Psoas muscle (tissue), 8 donors: ENCODE measurements around the gene TAS2R5. TPM values are rescaled to one million over a fixed set of nuclear protein-coding genes. Genes with fewer than 3 reads are reported as not detected.

ENCODE experiments used
- ATAC-seq, 4 donors: fragments of 200-7000 bp; cut with Tn5 transposase; one replicate each; pipeline ENCODE4 v1.9.1; 2020; ENCODE audit warnings: moderate library complexity in 3 of 4, mild to moderate bottlenecking in 2 of 4
- DNase-seq, 2 donors: peaks; one replicate each; pipeline ENCODE4 v3.0.0-alpha.2; 2020
- H3K27ac ChIP-seq: fragments of 200-600 bp; one replicate; pipeline ENCODE4 v1.8.0; 2022
- H3K27me3 ChIP-seq, 3 donors: fragments of 200-600 bp in 1 of 3; one replicate each; pipeline versions ENCODE4 v1.6.1 to v1.8.0; 2013 to 2022; ENCODE audit warnings: low read length in 2 of 3, mild to moderate bottlenecking in 2 of 3, moderate library complexity in 1 of 3; ENCODE audit not compliant: insufficient read depth in 3 of 3
- H3K36me3 ChIP-seq, 2 donors: fragments of 200-600 bp in 1 of 2; one replicate each; pipeline versions ENCODE4 v1.6.1 to v1.8.0; 2013 to 2022; ENCODE audit warnings: low read depth in 1 of 2, mild to moderate bottlenecking in 1 of 2, moderate library complexity in 1 of 2; ENCODE audit not compliant: insufficient read depth in 1 of 2
- H3K4me1 ChIP-seq: fragments of 200-600 bp; one replicate; pipeline ENCODE4 v1.8.0; 2022
- H3K4me3 ChIP-seq: fragments of 200-600 bp; one replicate; pipeline ENCODE4 v1.8.0; 2022; ENCODE audit warnings: mild to moderate bottlenecking
- H3K9me3 ChIP-seq: fragments of 200-600 bp; one replicate; pipeline ENCODE4 v1.8.0; 2022
- CTCF ChIP-seq: fragments of 200-600 bp; IDR thresholded peaks from one replicate; pipeline ENCODE4 v1.8.0; 2022; ENCODE audit warnings: antibody characterized with exemption
- WGBS, 3 donors: extraction: QIAGEN DNeasy Blood & Tissue Kit; methylation state at CpG; one replicate each; pipeline versions ENCODE4 v1.1.6 to v1.1.7; 2013; 5-methylcytosine and 5-hydroxymethylcytosine counted together
- intact Hi-C, 2 donors: fragments of 100-400 bp; cut with DNase I; formaldehyde crosslinking; loops; one replicate each; pipeline versions ENCODE4 v1.11.0 to v1.14.2; 2022
- polyA plus RNA-seq, 3 donors: library from polyadenylated mRNA; stranded (reverse); fragments of 200-250 nt; gene quantifications; one replicate each; pipeline ENCODE4 v1.2.3, GENCODE V29; 2013
- total RNA-seq, 4 donors: library from RNA; stranded (reverse); fragmentation: NEBNext Ultra II Directional in 2 of 4; extraction: Animal tissue kit (Norgen Biotek cat#: 25700) in 2 of 4; gene quantifications; one replicate each; pipeline versions ENCODE4 v1.2.1 to v1.2.4, GENCODE V29; 2021 to 2023
- donor health status: healthy with polysubstance abuse.
- donor health status: DM: no; HTN: no; CAD: no; lungs with moderate emphysema.
- donor health status: Bipolar disorder and iron deficiency.
- donor health status: healthy.
- donor health status: DM: yes; HTN: yes; CAD: no.
- donor health status: DM: no; HTN: no; CAD: no.
- donor health status: DM: no; HTN: no; CAD: no.
- donor health status: DM: yes; HTN: yes; CAD: no.

Gene TAS2R5
- total and polyA plus RNA-seq, 7 donors: 0.06 to 0.66 (median 0.32) TPM; not detected in 2

GRCh38 chr7:141837683-141838082, 47.7 kb downstream of the TAS2R5 start:
- no peak for DNase-seq
- Histone ChIP-seq H3K27me3 (no peaks in the 10 kb centered on the region), H3K4me1 (no peaks in the 10 kb centered on the region), H3K36me3 (no peaks in the 10 kb centered on the region), H3K9me3 (no peaks in the 10 kb centered on the region), H3K4me3 (no peak overlapping the region), H3K27ac (no peak overlapping the region)
- ATAC-seq: no peak
- 88 to 92% (median 90%) methylated on average over 5 of the region's 5 CpGs for WGBS, 3 donors
- intact Hi-C loops: no loop called here
- TF ChIP-seq CTCF: no peak

- intact Hi-C loops: no loop called here
- no peak for TF ChIP-seq CTCF
- H3K4me1 ChIP-seq: no peaks in the 10 kb centered on the region
- H3K9me3 ChIP-seq: no peaks in the 10 kb centered on the region
- no peak overlapping the region for H3K4me3 ChIP-seq
- ATAC-seq (no peak), DNase-seq (no peak)
- no peaks in the 10 kb centered on the region for H3K27me3 ChIP-seq
- 87 to 89% (median 87%) methylated on average over 1 of the region's 1 CpG for WGBS, 3 donors
- no peak overlapping the region for H3K27ac ChIP-seq
- no peaks in the 10 kb centered on the region for H3K36me3 ChIP-seq
Measured at GRCh38 chr7:141838581-141838980, 48.6 kb downstream of the TAS2R5 start.

GRCh38 chr7:141839256-141839655, 49.2 kb downstream of the TAS2R5 start:
- H3K4me3 ChIP-seq: no peak overlapping the region
- 81 to 89% (median 87%) methylated on average over 4 of the region's 4 CpGs for WGBS, 3 donors
- no peak for TF ChIP-seq CTCF
- intact Hi-C loops: no loop called here
- H3K9me3 ChIP-seq: no peaks in the 10 kb centered on the region
- no peaks in the 10 kb centered on the region for H3K4me1 ChIP-seq
- no peak for ATAC-seq
- no peaks in the 10 kb centered on the region for H3K27me3 ChIP-seq
- no peaks in the 10 kb centered on the region for H3K36me3 ChIP-seq
- no peak for DNase-seq
- no peak overlapping the region for H3K27ac ChIP-seq

GRCh38 chr7:141840708-141841107, 50.7 kb downstream of the TAS2R5 start:
- Histone ChIP-seq H3K36me3 (no peaks in the 10 kb centered on the region), H3K27ac (no peak overlapping the region), H3K4me1 (no peaks in the 10 kb centered on the region), H3K4me3 (no peak overlapping the region), H3K9me3 (no peaks in the 10 kb centered on the region), H3K27me3 (no peaks in the 10 kb centered on the region)
- no peak for TF ChIP-seq CTCF
- intact Hi-C loops: no loop called here
- no peak for DNase-seq
- no peak for ATAC-seq
- 89 to 93% (median 92%) methylated on average over 5 of the region's 5 CpGs for WGBS, 3 donors

Other genes with a start within 250 kb of the TAS2R5 start
- 10 to 100 TPM in 2 of 4 donors, 1 to 10 TPM in 2; 7.8 to 15.4 (median 9.8) TPM for gene AGK, start 238.8 kb upstream of the TAS2R5 start, total RNA-seq
- 10 to 100 TPM in 1 of 3 donors, 1 to 10 TPM in 2; 5.8 to 10.3 (median 7.3) TPM for gene AGK, start 238.8 kb upstream of the TAS2R5 start, polyA plus RNA-seq
- 1 to 10 TPM; 4.4 to 5.7 (median 5.0) TPM for gene DENND11, start 88.1 kb upstream of the TAS2R5 start, total RNA-seq
- 1 to 10 TPM; 1.7 to 4.2 (median 2.3) TPM for gene DENND11, start 88.1 kb upstream of the TAS2R5 start, polyA plus RNA-seq
- gene WEE2, start 81.9 kb upstream of the TAS2R5 start, total RNA-seq: not detected
- gene WEE2, start 81.9 kb upstream of the TAS2R5 start, polyA plus RNA-seq: not detected
- gene SSBP1, start 51.9 kb upstream of the TAS2R5 start, total RNA-seq: 100 to 1,000 TPM in 1 of 4 donors, 10 to 100 TPM in 3; 61.3 to 112 (median 86.8) TPM
- 100 to 1,000 TPM; 154 to 272 (median 214) TPM for gene SSBP1, start 51.9 kb upstream of the TAS2R5 start, polyA plus RNA-seq
- gene TAS2R3, start 26.1 kb upstream of the TAS2R5 start, total RNA-seq: under 1 TPM; 0.20 to 0.26 (median 0.25) TPM
- under 1 TPM in 1 of 3 donors, not detected in 2; 0.08 TPM for gene TAS2R3, start 26.1 kb upstream of the TAS2R5 start, polyA plus RNA-seq
- under 1 TPM; 0.15 to 0.60 (median 0.29) TPM for gene TAS2R4, start 13.5 kb upstream of the TAS2R5 start, total RNA-seq
- gene TAS2R4, start 13.5 kb upstream of the TAS2R5 start, polyA plus RNA-seq: under 1 TPM; 0.04 to 0.07 (median 0.04) TPM
- gene PRSS37, start 51.3 kb downstream of the TAS2R5 start, total RNA-seq: not detected
- not detected for gene PRSS37, start 51.3 kb downstream of the TAS2R5 start, polyA plus RNA-seq
- not detected for gene OR9A4, start 126.2 kb downstream of the TAS2R5 start, total RNA-seq
- under 1 TPM in 1 of 3 donors, not detected in 2; 0.03 TPM for gene OR9A4, start 126.2 kb downstream of the TAS2R5 start, polyA plus RNA-seq
- gene CLEC5A, start 156.8 kb downstream of the TAS2R5 start, total RNA-seq: 1 to 10 TPM in 1 of 4 donors, under 1 TPM in 2, not detected in 1; 0.34 to 1.2 (median 0.91) TPM
- under 1 TPM; 0.04 to 0.33 (median 0.11) TPM for gene CLEC5A, start 156.8 kb downstream of the TAS2R5 start, polyA plus RNA-seq
- gene TAS2R38, start 183.6 kb downstream of the TAS2R5 start, total RNA-seq: not detected
- gene TAS2R38, start 183.6 kb downstream of the TAS2R5 start, polyA plus RNA-seq: not detected
- gene MGAM, start 205.7 kb downstream of the TAS2R5 start, total RNA-seq: under 1 TPM; 0.28 to 0.74 (median 0.55) TPM
- under 1 TPM; 0.01 to 0.13 (median 0.03) TPM for gene MGAM, start 205.7 kb downstream of the TAS2R5 start, polyA plus RNA-seq